ENCODE results near the gene IAH1.
A peak's percentile ranks its signal among the peaks of the same experiment; 100 is the strongest.

The IAH1 gene

GRCh38 chr2:9535177-9535576, 60.8 kb downstream of the IAH1 start (continued):
- TF ChIP-seq ZNF302 (tag by site-specific recombination; IDR thresholded peaks at IDR 0.05; ENCODE audit: low read depth) (no peak), SALL2 (tag by site-specific recombination; IDR thresholded peaks at IDR 0.05; ENCODE audit: borderline replicate concordance) (no peak), ZNF350 (tag by site-specific recombination; IDR thresholded peaks at IDR 0.05) (no peak), HOXA7 (CRISPR knock-in tag; IDR thresholded peaks at IDR 0.05; ENCODE audit: borderline replicate concordance) (no peak)

DNA sequence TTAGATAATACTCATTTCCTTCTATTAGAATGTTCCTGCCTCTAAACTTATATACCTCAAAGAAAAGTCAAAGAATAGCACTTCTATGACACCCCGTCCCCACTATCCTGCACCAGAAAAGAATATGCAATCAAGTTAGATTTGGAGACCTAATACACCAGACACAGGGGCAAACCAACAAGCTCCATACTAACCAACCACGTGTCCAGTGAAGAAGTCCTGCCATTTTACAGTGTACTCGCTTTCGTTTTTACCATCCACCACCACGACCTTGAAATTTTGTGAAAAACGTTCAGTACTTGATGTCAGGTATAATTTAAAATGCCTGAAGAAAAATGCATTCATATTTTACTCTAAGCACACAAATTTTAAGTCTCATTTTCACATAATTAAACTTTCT, 62.2 kb downstream of the IAH1 start:
- H3K4me3 ChIP-seq (ENCODE audit: low read depth, low read length) = no peak overlapping the region
- POLR2A ChIA-PET = no interaction called here
- H3K9me3 ChIP-seq (ENCODE audit: control insufficient read depth, insufficient read depth, low read depth, low read length) = no peaks in the 10 kb centered on the region
- peaks cover 5% of the 10 kb centered on the region; the same call in 1 of the 2 replicates for H3K4me1 ChIP-seq (ENCODE audit: control insufficient read depth, insufficient read depth, low read length)
- peaks cover 7 to 32% of the 10 kb centered on the region in 2 experiments; a peak in 2 of 3 replicates for H3K36me3 ChIP-seq (ENCODE audit: control insufficient read depth in 2 of 2, insufficient read depth in 1 of 2, low read length in 2 of 2)
- H3K27ac ChIP-seq (ENCODE audit: extremely low read depth, low read depth, low read length) = no peak overlapping the region
- CTCF ChIA-PET = no interaction called here
- TF ChIP-seq ELK4 (IDR thresholded peaks at IDR 0.05; ENCODE audit: borderline replicate concordance, low read depth, low read length) = no peak
- TF ChIP-seq, protein P1, sequence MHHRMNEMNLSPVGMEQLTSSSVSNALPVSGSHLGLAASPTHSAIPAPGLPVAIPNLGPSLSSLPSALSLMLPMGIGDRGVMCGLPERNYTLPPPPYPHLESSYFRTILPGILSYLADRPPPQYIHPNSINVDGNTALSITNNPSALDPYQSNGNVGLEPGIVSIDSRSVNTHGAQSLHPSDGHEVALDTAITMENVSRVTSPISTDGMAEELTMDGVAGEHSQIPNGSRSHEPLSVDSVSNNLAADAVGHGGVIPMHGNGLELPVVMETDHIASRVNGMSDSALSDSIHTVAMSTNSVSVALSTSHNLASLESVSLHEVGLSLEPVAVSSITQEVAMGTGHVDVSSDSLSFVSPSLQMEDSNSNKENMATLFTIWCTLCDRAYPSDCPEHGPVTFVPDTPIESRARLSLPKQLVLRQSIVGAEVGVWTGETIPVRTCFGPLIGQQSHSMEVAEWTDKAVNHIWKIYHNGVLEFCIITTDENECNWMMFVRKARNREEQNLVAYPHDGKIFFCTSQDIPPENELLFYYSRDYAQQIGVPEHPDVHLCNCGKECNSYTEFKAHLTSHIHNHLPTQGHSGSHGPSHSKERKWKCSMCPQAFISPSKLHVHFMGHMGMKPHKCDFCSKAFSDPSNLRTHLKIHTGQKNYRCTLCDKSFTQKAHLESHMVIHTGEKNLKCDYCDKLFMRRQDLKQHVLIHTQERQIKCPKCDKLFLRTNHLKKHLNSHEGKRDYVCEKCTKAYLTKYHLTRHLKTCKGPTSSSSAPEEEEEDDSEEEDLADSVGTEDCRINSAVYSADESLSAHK (tag by site-specific recombination; IDR thresholded peaks at IDR 0.05) = no peak

GRCh38 chr2:9538000-9538507, 63.7 kb downstream of the IAH1 start:
- no peak overlapping the region for H3K27ac ChIP-seq (ENCODE audit: extremely low read depth, low read depth, low read length)
- H3K4me1 ChIP-seq (ENCODE audit: control insufficient read depth, insufficient read depth, low read length) = peaks cover 5% of the 10 kb centered on the region; the same call in 1 of the 2 replicates
- H3K4me3 ChIP-seq (ENCODE audit: low read depth, low read length) = no peak overlapping the region
- ChIA-PET POLR2A (no interaction called here), CTCF (interaction anchor here (0.7 kb wide), 2 partner anchors 50 to 102 kb away, joined by 3 read pairs; no protein-coding TSS in a partner anchor)
- peaks cover 10 to 19% of the 10 kb centered on the region in 2 experiments; a peak in 2 of 3 replicates for H3K36me3 ChIP-seq (ENCODE audit: control insufficient read depth in 2 of 2, insufficient read depth in 1 of 2, low read length in 2 of 2)
- H3K9me3 ChIP-seq (ENCODE audit: control insufficient read depth, insufficient read depth, low read depth, low read length) = no peaks in the 10 kb centered on the region
- TF ChIP-seq ZNF354C (tag by site-specific recombination; IDR thresholded peaks at IDR 0.05; ENCODE audit: borderline replicate concordance, low read depth) (no peak), PRDM6 (tag by site-specific recombination; IDR thresholded peaks at IDR 0.05) (peak; percentile 71)

All from HEK293 (cell line).